H1 (cell line): ENCODE results near the gene TRIM47. TPM values are rescaled to one million over a fixed set of nuclear protein-coding genes. Genes with fewer than 3 reads are reported as not detected.

Experiments
- CTCF ChIA-PET: fragments of 300-600 bp; sonication (Branson Sonifier 250); formaldehyde crosslinking; loops from one replicate; lab custom pipeline; 2021; ENCODE audit not compliant: partially characterized antibody; lab: Charles Lee
- POLR2A ChIA-PET: fragments of 300-600 bp; sonication (Branson Sonifier 250); formaldehyde crosslinking; loops from one replicate; lab custom pipeline; 2021; ENCODE audit warnings: inconsistent platforms; ENCODE audit not compliant: partially characterized antibody; lab: Charles Lee
- DNase-seq, 2 experiments: peaks; one replicate each; pipeline versions ENCODE4 v3.0.0 to v3.0.0-alpha.2; 2010 to 2022; ENCODE audit warnings: low spot score in 2 of 2, low read depth in 1 of 2, mixed read lengths in 1 of 2
- FAIRE-seq: peaks from 2 replicates; lab custom pipeline; 2011; peaks lifted over from hg19 to GRCh38; lab: Jason Lieb, UNC
- H2AFZ ChIP-seq: 2 replicates; pipeline ENCODE4 v1.8.1; 2012; ENCODE audit warnings: low read length, inconsistent platforms
- H2AK5ac ChIP-seq: 2 replicates; pipeline ENCODE4 v1.6.1; 2013; ENCODE audit warnings: low read depth, low read length
- H2BK120ac ChIP-seq: replicated peaks from 2 replicates; pipeline ENCODE3; 2013; ENCODE audit warnings: low read depth, low read length, inconsistent platforms
- H2BK12ac ChIP-seq: 2 replicates; pipeline ENCODE4 v1.6.1; 2013; ENCODE audit warnings: low read depth, low read length
- H2BK15ac ChIP-seq: 2 replicates; pipeline ENCODE4 v1.6.1; 2013; ENCODE audit warnings: low read length
- H2BK20ac ChIP-seq: 2 replicates; pipeline ENCODE4 v1.6.1; 2013; ENCODE audit warnings: low read length
- H2BK5ac ChIP-seq: 2 replicates; pipeline ENCODE4 v1.6.1; 2013; ENCODE audit warnings: low read depth, low read length
- H3K14ac ChIP-seq: 2 replicates; pipeline ENCODE4 v1.6.1; 2013; ENCODE audit warnings: inconsistent platforms; ENCODE audit not compliant: insufficient read length
- H3K18ac ChIP-seq: 2 replicates; pipeline ENCODE4 v1.6.1; 2013; ENCODE audit warnings: low read length; ENCODE audit errors: extremely low read depth
- H3K23ac ChIP-seq: 2 replicates; pipeline ENCODE4 v1.6.1; 2013; ENCODE audit warnings: inconsistent platforms; ENCODE audit not compliant: insufficient read length
- H3K23me2 ChIP-seq: 2 replicates; pipeline ENCODE4 v1.6.1; 2013; ENCODE audit warnings: low read depth, low read length
- H3K27ac ChIP-seq: 2 replicates; pipeline ENCODE4 v1.6.1; 2011; ENCODE audit warnings: low read depth, low read length, inconsistent platforms
- H3K27me3 ChIP-seq, 4 experiments: replicated peaks in 1 of 4; 1 replicate in 1 of 4; 2 replicates in 3 of 4; pipeline versions ENCODE4 v1.6.1 to v1.8.1; 2011 to 2013; ENCODE audit warnings: low read length in 3 of 4, mild to moderate bottlenecking in 3 of 4, inconsistent platforms in 2 of 4, mixed read lengths in 2 of 4, moderate library complexity in 1 of 4; ENCODE audit not compliant: control insufficient read depth in 3 of 4, insufficient read depth in 3 of 4; ENCODE audit errors: extremely low read depth in 1 of 4
- H3K36me3 ChIP-seq, 4 experiments: 2 replicates each; pipeline versions ENCODE4 v1.6.1 to v1.8.1; 2011 to 2013; ENCODE audit warnings: mild to moderate bottlenecking in 4 of 4, low read length in 3 of 4, moderate library complexity in 2 of 4, control low read depth in 1 of 4, inconsistent platforms in 1 of 4; ENCODE audit not compliant: insufficient read depth in 4 of 4, control insufficient read depth in 2 of 4
- H3K4ac ChIP-seq: replicated peaks from 2 replicates; pipeline ENCODE3; 2013; ENCODE audit warnings: low read length, low read depth, mixed read lengths, inconsistent platforms; ENCODE audit not compliant: insufficient read length
- H3K4me1 ChIP-seq, 4 experiments: replicated peaks in 1 of 4; 1 replicate in 1 of 4; 2 replicates in 3 of 4; pipeline versions ENCODE4 v1.6.1 to v1.8.1; 2011 to 2013; ENCODE audit warnings: low read length in 3 of 4, inconsistent platforms in 2 of 4, mixed read lengths in 1 of 4; ENCODE audit not compliant: insufficient read depth in 4 of 4, control insufficient read depth in 3 of 4
- H3K4me2 ChIP-seq, 2 experiments: 2 replicates each; pipeline versions ENCODE4 v1.6.1 to v1.8.1; 2011 to 2013; ENCODE audit warnings: low read depth in 2 of 2, low read length in 2 of 2, control low read depth in 1 of 2, inconsistent platforms in 1 of 2, mild to moderate bottlenecking in 1 of 2; ENCODE audit not compliant: insufficient read depth in 1 of 2
- H3K4me3 ChIP-seq, 4 experiments: fragments of 200-600, 300-600 bp in 1 of 4; sonication (generic), shearing (Covaris generic), sonication (Bioruptor Twin) in 1 of 4; 2 replicates each; pipeline versions ENCODE4 v1.5.1 to v1.8.1; 2011 to 2016; ENCODE audit warnings: low read length in 4 of 4, low read depth in 3 of 4, control low read depth in 2 of 4, inconsistent platforms in 2 of 4, mild to moderate bottlenecking in 2 of 4, mixed read lengths in 1 of 4, moderate library complexity in 1 of 4; ENCODE audit not compliant: insufficient read depth in 2 of 4; ENCODE audit errors: extremely low read depth in 1 of 4
- H3K56ac ChIP-seq: replicated peaks from 2 replicates; pipeline ENCODE3; 2013; ENCODE audit warnings: low read depth, mild to moderate bottlenecking, mixed read lengths, low read length, inconsistent platforms; ENCODE audit not compliant: insufficient read length
- H3K79me1 ChIP-seq: 2 replicates; pipeline ENCODE4 v1.6.1; 2013; ENCODE audit warnings: low read depth, low read length, control low read depth
- H3K79me2 ChIP-seq, 2 experiments: 2 replicates each; pipeline versions ENCODE4 v1.6.1 to v1.8.1; 2012 to 2013; ENCODE audit warnings: low read length in 2 of 2, mild to moderate bottlenecking in 2 of 2, inconsistent platforms in 1 of 2; ENCODE audit not compliant: insufficient read depth in 2 of 2, control insufficient read depth in 1 of 2
- H3K9ac ChIP-seq, 4 experiments: replicated peaks in 1 of 4; 1 replicate in 1 of 4; 2 replicates in 3 of 4; pipeline versions ENCODE4 v1.6.1 to v1.8.1; 2011 to 2013; ENCODE audit warnings: low read depth in 3 of 4, low read length in 3 of 4, control low read depth in 2 of 4, mild to moderate bottlenecking in 2 of 4, moderate library complexity in 2 of 4, inconsistent platforms in 1 of 4; ENCODE audit errors: extremely low read depth in 1 of 4
- H3K9me3 ChIP-seq, 2 experiments: 2 replicates each; pipeline versions ENCODE4 v1.6.1 to v1.8.1; 2012 to 2013; ENCODE audit warnings: mild to moderate bottlenecking in 2 of 2, moderate library complexity in 2 of 2, control low read depth in 1 of 2, inconsistent platforms in 1 of 2, low read depth in 1 of 2, low read length in 1 of 2, mixed read lengths in 1 of 2; ENCODE audit not compliant: insufficient read depth in 2 of 2
- H4K20me1 ChIP-seq, 2 experiments: replicated peaks in 1 of 2; 2 replicates each; pipeline versions ENCODE3 to v1.8.1; 2011 to 2013; ENCODE audit warnings: inconsistent platforms in 2 of 2, low read length in 2 of 2, mild to moderate bottlenecking in 1 of 2; ENCODE audit not compliant: insufficient read depth in 2 of 2, control insufficient read depth in 1 of 2
- H4K5ac ChIP-seq: 2 replicates; pipeline ENCODE4 v1.6.1; 2013; ENCODE audit warnings: low read length, low read depth, mixed read lengths, inconsistent platforms; ENCODE audit not compliant: insufficient read length
- H4K8ac ChIP-seq: 2 replicates; pipeline ENCODE4 v1.8.0; 2013; ENCODE audit warnings: mild to moderate bottlenecking, moderate library complexity, low read length, inconsistent platforms; ENCODE audit not compliant: insufficient read depth; ENCODE audit errors: extremely low read depth
- H4K91ac ChIP-seq: replicated peaks from 2 replicates; pipeline ENCODE3; 2013; ENCODE audit warnings: low read length, mixed read lengths, inconsistent platforms; ENCODE audit not compliant: insufficient read length
- ASH2L ChIP-seq: fragments of 200-600, 300-600 bp; sonication (generic); IDR thresholded peaks from one replicate; pipeline ENCODE4 v1.7.1; 2017; ENCODE audit warnings: low read length
- BACH1 ChIP-seq: IDR thresholded peaks from 2 replicates; pipeline ENCODE4 v1.6.1; 2012; ENCODE audit warnings: low read length, improper control_type of control experiment
- BRCA1 ChIP-seq: IDR thresholded peaks from 2 replicates; pipeline ENCODE4 v1.6.1; 2012; ENCODE audit warnings: low read depth, low read length, improper control_type of control experiment
- EZH2 ChIP-seq: fragments of 200-600 bp; sonication (generic); IDR thresholded peaks from 2 replicates; pipeline ENCODE4 v1.7.1; 2012; ENCODE audit warnings: low read depth, mild to moderate bottlenecking, moderate library complexity, low read length, inconsistent platforms; ENCODE audit not compliant: severe bottlenecking
- JUND ChIP-seq: IDR thresholded peaks from 2 replicates; pipeline ENCODE4 v1.6.1; 2011; ENCODE audit warnings: mild to moderate bottlenecking, improper control_type of control experiment, low read length
- POLR2AphosphoS5 ChIP-seq: IDR thresholded peaks from 2 replicates; pipeline ENCODE4 v1.6.1; 2011; ENCODE audit warnings: low read depth, low read length
- POU5F1 ChIP-seq: IDR thresholded peaks from 2 replicates; pipeline ENCODE4 v1.6.1; 2011; ENCODE audit warnings: low read depth, mild to moderate bottlenecking, low read length, moderate library complexity
- RAD21 ChIP-seq, 2 experiments: IDR thresholded peaks in 1 of 2; conservative IDR thresholded peaks in 1 of 2; 2 replicates each; pipeline ENCODE4 v1.6.1; 2011; ENCODE audit warnings: low read depth in 2 of 2, low read length in 2 of 2, improper control_type of control experiment in 1 of 2, inconsistent platforms in 1 of 2, mild to moderate bottlenecking in 1 of 2, moderate library complexity in 1 of 2
- RBBP5 ChIP-seq: IDR thresholded peaks from 2 replicates; pipeline ENCODE4 v1.7.1; 2012; ENCODE audit warnings: low read depth, mild to moderate bottlenecking, inconsistent platforms, low read length, moderate library complexity, borderline replicate concordance
- SP2 ChIP-seq: IDR thresholded peaks from 2 replicates; pipeline ENCODE4 v1.6.1; 2012; ENCODE audit warnings: mild to moderate bottlenecking, low read length, inconsistent platforms
- WGBS, 2 experiments: shearing (Covaris generic) in 1 of 2; methylation state at CpG; one replicate each; pipeline versions ENCODE4 v1.1.6 to v1.1.7; 2013 to 2015; ENCODE audit warnings: low lambda C conversion rate in 2 of 2, mixed read lengths in 2 of 2, inconsistent platforms in 1 of 2, low coverage in 1 of 2, missing lambda C conversion rate in 1 of 2; ENCODE audit not compliant: insufficient replicate concordance in 2 of 2, insufficient coverage in 1 of 2, insufficient read length in 1 of 2; ENCODE audit errors: extremely low coverage in 1 of 2, missing lambda C conversion rate in 1 of 2; 5-methylcytosine and 5-hydroxymethylcytosine counted together
- polyA plus RNA-seq, 7 experiments: library from polyadenylated mRNA; depleted of rRNA in 3 of 7; stranded (reverse) in 5 of 7; unstranded in 2 of 7; fragments of >200 nt in 5 of 7; fragments of 200-250 nt in 2 of 7; gene quantifications; 1 replicate in 5 of 7; 2 replicates in 1 of 7; 4 replicates in 1 of 7; pipeline versions ENCODE4 v1.2.1 to v1.2.3, GENCODE V29; 2011 to 2013; ENCODE audit warnings: missing spikeins in 2 of 7, mixed read lengths in 2 of 7
- total RNA-seq: library from RNA; stranded (reverse); fragmentation: NEBNext Ultra II Directional; extraction: Animal tissue kit (Norgen Biotek cat#: 25700); gene quantifications from 2 replicates; pipeline ENCODE4 v1.2.1, GENCODE V29; 2021
- TF ChIP-seq, protein P1 (sequence below), 3 experiments: IDR thresholded peaks; 1 replicate in 2 of 3; 2 replicates in 1 of 3; pipeline versions ENCODE4 v1.5.1 to v1.6.1; 2011; ENCODE audit warnings: low read length in 3 of 3, mild to moderate bottlenecking in 3 of 3, inconsistent platforms in 2 of 3, low read depth in 1 of 3, moderate library complexity in 1 of 3; ENCODE audit not compliant: insufficient read depth in 1 of 3; ENCODE audit errors: control extremely low read depth in 1 of 3

Gene TRIM47
- total and polyA plus RNA-seq, 2 of the 8 experiments (the other 6 are each of a cell fraction or from before 2014, with no cell fraction given) = 6.3 to 6.4 TPM

DNA sequence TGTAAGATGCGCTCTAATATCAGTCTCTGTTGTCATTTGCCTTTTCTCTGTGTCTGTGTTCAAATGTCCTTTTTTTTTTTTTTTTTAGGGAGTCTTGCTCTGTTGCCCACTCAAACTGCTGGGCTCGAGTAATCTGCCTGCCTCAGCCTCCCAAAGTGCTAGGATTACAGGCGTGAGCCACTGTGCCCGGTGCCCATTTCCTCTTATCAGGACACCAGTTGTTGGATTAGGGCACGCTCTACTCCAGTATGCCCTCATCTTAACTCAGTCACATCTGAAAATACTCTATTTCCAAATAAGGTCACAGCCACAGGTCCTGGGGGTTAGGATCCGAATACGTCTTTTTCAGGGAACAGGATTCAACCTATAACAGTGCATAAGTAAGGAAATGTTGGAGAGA lies 1.9 kb upstream of the TRIM47 start:
- Histone ChIP-seq H4K8ac (no peak overlapping the region), H3K4me2 (no peak overlapping the region), H2AK5ac (no peak overlapping the region), H2BK20ac (no peak overlapping the region), H3K4me3 (no peak overlapping the region), H3K79me2 (no peaks in the 10 kb centered on the region), H3K27me3 (peaks cover 10 to 31% (median 24%) of the 10 kb centered on the region in 4 experiments), H2AFZ (no peak overlapping the region), H3K4me1 (peaks cover 0 to 22% (median 12%) of the 10 kb centered on the region in 4 experiments; a peak in 6 of 7 replicates), H3K18ac (no peak overlapping the region), H3K23me2 (peaks cover 15% of the 10 kb centered on the region; the same call in 1 of the 2 replicates), H4K20me1 (peaks cover 0 to 3% of the 10 kb centered on the region in 2 experiments), H3K79me1 (no peaks in the 10 kb centered on the region), H2BK120ac (no peak overlapping the region), H3K4ac (no peak overlapping the region), H3K9ac (no peak overlapping the region), H3K23ac (no peak overlapping the region), H4K5ac (no peak overlapping the region), H3K9me3 (no peaks in the 10 kb centered on the region), H2BK5ac (no peak overlapping the region), H4K91ac (no peak overlapping the region), H3K36me3 (no peaks in the 10 kb centered on the region), H2BK15ac (no peak overlapping the region), H3K56ac (no peak overlapping the region), H3K14ac (no peak overlapping the region), H2BK12ac (no peak overlapping the region), H3K27ac (no peak overlapping the region)
- ChIA-PET POLR2A (interaction anchor here (0.6 to 12.1 kb wide), 6 partner anchors 12 to 538 kb away, joined by 3 to 143 read pairs (median 3); partner anchors contain the start of gene TRIM65), CTCF (interaction anchor here (0.8 to 5.4 kb wide), 6 partner anchors 13 to 122 kb away, joined by 3 to 69 read pairs (median 6); partner anchors contain the start of gene TRIM65)
- FAIRE-seq = no peak
- DNase-seq = no peak
- WGBS, 2 experiments = 90% methylated on average over 7 of the region's 7 CpGs; no CpG with 5 or more reads in 1 of the 2 experiments
- no peak for TF ChIP-seq EZH2
- no peak for TF ChIP-seq RAD21 (IDR thresholded peaks at IDR 0.05 in 1 of 2, conservative IDR thresholded peaks at IDR 0.05 in 1 of 2; ENCODE audit: low read depth in 2 of 2, low read length in 2 of 2)
- TF ChIP-seq JUND = no peak
- TF ChIP-seq POU5F1 = no peak
- TF ChIP-seq RBBP5 = no peak
- TF ChIP-seq, protein P1, sequence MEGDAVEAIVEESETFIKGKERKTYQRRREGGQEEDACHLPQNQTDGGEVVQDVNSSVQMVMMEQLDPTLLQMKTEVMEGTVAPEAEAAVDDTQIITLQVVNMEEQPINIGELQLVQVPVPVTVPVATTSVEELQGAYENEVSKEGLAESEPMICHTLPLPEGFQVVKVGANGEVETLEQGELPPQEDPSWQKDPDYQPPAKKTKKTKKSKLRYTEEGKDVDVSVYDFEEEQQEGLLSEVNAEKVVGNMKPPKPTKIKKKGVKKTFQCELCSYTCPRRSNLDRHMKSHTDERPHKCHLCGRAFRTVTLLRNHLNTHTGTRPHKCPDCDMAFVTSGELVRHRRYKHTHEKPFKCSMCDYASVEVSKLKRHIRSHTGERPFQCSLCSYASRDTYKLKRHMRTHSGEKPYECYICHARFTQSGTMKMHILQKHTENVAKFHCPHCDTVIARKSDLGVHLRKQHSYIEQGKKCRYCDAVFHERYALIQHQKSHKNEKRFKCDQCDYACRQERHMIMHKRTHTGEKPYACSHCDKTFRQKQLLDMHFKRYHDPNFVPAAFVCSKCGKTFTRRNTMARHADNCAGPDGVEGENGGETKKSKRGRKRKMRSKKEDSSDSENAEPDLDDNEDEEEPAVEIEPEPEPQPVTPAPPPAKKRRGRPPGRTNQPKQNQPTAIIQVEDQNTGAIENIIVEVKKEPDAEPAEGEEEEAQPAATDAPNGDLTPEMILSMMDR (IDR thresholded peaks at IDR 0.05; ENCODE audit: control extremely low read depth in 1 of 3, insufficient read depth in 1 of 3, low read depth in 1 of 3, low read length in 3 of 3) = no peak
- TF ChIP-seq ASH2L = no peak
- no peak for TF ChIP-seq BACH1
- no peak for TF ChIP-seq SP2
- no peak for TF ChIP-seq BRCA1
- TF ChIP-seq POLR2AphosphoS5 = no peak
